Fibroblast of gingiva (primary cell): ENCODE results near the gene C1QBP.
"Not testable (repeated sequence)": the region's sequence is repeated elsewhere in the genome, so short reads cannot be mapped to it uniquely, and the experiment has no call there.

Experiments used
- DNase-seq: peaks from one replicate; pipeline ENCODE4 v3.0.0-alpha.2; 2011; ENCODE audit warnings: low read depth

Gene C1QBP, protein sequence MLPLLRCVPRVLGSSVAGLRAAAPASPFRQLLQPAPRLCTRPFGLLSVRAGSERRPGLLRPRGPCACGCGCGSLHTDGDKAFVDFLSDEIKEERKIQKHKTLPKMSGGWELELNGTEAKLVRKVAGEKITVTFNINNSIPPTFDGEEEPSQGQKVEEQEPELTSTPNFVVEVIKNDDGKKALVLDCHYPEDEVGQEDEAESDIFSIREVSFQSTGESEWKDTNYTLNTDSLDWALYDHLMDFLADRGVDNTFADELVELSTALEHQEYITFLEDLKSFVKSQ

GRCh38 chr17:5438716-5439445 is at the start of gene C1QBP:
Gene C1QBP (minus strand): TSS chr17:5439155. CDS start chr17:5439073, 82 bp downstream.
- peak; percentile 89 for DNase-seq

DNA sequence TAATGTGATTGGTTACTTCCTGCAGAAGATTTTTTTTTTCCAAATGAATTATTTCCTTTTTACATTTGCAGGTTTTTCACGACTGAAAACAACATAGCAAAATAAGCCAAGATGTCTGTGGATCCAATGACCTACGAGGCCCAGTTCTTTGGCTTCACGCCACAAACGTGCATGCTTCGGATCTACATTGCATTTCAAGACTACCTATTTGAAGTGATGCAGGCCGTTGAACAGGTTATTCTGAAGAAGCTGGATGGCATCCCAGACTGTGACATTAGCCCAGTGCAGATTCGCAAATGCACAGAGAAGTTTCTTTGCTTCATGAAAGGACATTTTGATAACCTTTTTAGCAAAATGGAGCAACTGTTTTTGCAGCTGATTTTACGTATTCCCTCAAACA is 49.8 kb upstream of the C1QBP start:
- DNase-seq, result no peak

GRCh38 chr17:5486206-5487124 is 47.5 kb upstream of the C1QBP start, which contains the start of gene MIS12:
Gene MIS12 (plus strand): TSS chr17:5486566. CDS start chr17:5488863, 2,297 bp downstream.
- peak; percentile 99 for DNase-seq

DNA sequence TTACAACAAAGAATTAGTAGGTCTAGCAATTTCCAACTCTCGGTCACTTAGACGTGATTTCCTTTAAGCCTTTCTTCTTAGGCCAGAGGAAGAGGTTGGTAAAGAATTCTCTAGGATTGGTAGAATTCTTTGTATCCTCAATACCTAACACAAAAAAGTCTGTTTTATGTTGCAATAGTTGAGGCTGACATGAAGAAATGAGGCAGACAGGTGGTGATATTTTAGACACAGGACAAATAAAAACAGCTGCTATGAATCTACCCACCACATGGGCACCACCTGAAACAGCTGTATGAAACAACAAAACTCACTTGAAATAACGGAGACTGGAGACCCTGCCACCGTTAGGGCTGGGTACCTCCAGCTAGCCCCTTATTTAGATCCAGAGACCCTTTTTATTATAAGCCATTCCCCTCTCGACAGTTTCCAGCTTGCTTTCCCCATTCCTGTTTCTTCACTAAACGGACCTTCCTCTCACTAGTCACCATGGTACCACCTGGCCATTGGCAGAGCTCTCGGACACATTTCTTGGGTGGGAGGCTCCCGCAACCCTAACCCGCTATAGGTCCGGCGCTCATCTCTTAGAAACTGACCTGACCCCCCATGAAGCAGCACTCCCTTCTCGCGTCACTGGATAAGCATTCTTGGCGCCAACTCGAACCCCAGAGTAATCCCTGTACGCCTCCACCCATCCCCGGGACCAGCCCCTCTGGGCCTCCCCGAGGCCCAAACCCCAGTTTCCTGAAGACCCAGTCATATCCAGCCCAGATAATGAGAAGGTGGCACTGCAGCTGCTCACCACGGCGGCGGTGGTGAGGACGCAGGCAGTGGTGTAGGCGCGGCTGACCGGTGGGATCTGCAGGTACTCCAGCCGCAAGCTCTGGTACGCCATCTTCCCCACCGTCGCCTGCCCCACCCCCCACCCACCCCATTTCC is 46.6 kb upstream of the C1QBP start, which contains the start of gene DERL2:
DERL2 (minus strand) TSS at position 909 of the 936 bp plus-strand sequence; CDS start at position 892, 17 bp downstream.
- DNase-seq, result peak; percentile 13

DNA sequence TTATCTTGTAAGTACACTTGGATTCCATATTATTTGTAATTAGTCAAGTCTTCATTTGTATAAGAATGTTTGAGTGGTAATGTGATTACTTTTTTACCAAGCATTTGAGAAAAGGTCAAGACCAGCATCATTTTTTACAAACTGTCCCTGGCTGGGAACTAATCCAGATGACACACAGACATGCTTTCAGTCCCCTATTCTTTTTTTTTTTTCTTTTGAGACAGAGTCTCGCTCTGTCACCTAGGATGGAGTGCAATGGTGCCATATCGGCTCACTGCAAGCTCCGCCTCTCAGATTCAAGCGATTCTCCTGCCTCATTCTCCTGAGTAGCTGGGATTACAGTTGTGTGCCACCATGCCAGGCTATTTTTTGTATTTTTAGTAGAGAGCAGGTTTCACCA is 42.5 kb upstream of the C1QBP start:
- no peak for DNase-seq

DNA sequence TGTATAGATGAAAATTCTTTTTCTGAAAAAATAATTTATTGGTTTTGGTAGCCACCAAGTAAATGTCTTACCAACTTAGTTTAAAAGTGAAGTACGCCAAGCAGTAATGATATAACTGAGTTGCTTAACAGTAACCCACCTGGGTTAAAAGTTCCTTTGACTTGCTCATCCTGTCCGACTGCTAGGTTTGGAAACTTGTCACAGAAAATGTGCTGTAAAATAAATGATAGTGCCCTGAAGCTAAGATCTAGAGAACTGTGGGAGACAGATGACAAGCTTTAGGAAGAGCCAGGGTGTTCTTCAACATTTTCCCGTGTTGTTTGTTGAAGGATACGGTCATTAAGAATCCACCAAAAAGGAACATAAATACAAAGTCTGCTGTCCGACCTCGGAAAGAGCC is 42.0 kb upstream of the C1QBP start:
- DNase-seq, result no peak

DNA sequence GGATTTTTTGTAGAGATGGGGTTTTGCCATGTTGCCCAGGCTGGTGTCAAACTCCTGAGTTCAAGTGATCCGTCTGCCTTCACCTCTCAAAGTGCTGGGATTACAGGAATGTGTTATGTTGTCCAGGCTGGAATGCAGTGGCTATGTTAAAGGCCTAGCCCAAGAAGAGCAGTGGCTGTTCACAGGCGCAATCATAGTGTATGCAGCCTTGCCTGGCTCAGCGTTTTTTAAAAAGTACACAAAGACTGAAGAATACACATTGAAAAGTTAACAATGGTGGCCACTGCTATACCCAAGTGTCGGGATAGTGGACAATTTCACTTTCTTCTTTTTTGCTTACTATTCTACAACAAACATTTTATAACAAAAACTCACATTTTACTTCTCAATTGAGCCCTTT is 40.0 kb upstream of the C1QBP start:
- no peak for DNase-seq

GRCh38 chr17:5473906-5474305 is 35.0 kb upstream of the C1QBP start:
- DNase-seq, result no peak

DNA sequence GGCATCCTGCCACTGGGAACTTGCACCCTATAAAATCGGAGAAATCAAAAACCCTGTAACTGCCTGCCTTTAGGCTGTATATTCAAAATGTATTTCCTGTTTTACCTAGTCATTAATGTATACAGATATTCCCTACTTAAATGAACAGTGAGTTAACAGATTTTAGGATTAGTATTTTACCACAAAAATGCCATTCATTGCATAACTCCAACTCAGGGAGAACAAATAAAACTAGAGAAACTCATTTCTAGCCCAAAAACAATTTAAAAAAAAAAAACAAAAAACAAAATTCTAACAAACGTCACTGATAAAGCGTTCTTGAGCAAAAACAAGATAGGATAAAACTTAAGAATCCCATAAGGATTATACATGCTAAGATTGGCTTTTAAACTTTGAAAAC is 33.6 kb upstream of the C1QBP start:
- DNase-seq, result no peak

DNA sequence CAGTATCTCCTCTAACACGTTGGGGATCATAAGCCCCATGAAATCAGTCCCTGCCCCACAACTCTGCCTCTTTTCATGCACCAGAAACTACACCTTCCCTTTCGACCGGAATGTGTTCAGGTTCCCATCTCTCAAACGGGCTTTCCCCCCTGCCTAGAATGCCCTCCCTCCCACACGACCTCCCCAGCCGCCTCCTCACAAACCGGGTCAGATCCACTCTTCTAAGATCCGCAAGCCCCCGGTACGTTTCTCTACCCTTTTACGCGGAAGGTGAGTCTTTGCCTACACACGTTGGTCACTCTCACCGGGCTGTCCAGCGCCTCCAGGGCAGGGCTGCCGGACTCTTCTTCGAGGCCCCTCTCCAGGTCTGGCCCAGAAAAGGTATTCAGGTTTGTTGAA is 29.1 kb upstream of the C1QBP start:
- DNase-seq, result no peak

- DNase-seq, result no peak
Measured at GRCh38 chr17:5467416-5467815, 28.5 kb upstream of the C1QBP start.

- no peak for DNase-seq
Measured at GRCh38 chr17:5466295-5466694, 27.3 kb upstream of the C1QBP start.

- DNase-seq, result no peak
Measured at GRCh38 chr17:5464717-5465507, 26.0 kb upstream of the C1QBP start.

- no peak for DNase-seq
Measured at GRCh38 chr17:5446786-5447185, 7.8 kb upstream of the C1QBP start.

DNA sequence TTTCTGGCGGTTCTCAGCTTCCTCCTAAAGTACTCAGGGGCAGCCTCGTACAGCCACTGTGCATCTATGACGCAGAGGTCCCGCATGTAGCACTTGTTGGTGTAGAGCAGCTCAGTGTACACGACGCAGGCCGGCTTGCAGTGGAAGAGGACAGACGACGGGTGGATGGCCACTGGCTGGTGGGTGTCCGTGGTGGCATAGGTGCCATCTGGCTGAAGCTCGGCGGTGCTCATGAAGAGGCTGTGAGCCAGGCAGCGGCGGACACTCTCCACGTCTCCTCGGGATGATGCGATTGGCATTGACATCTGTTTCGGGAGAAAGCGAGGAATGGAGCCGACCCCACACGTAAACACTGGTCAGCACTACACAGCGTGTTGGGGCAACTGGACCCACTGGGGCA is 5.3 kb upstream of the C1QBP start:
- DNase-seq, result no peak

GRCh38 chr17:5443728-5444127 is 4.8 kb upstream of the C1QBP start:
- DNase-seq, result no peak

DNA sequence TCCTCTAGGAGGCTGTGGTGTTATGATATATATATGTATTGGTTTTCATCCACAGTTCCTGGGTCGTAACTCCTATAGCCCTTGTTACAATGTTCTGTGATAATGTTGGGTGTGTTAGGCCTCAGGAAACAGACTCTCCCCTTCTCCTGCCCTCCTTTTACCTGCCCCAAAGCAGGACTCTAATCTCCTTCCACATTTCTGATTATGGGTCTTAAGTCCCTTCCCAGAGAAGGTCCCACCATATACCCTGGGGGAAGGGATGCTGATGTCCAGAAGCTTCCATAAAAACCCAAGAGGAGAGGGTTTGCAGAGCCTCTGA is 450 bp upstream of the C1QBP start:
- no peak for DNase-seq

DNA sequence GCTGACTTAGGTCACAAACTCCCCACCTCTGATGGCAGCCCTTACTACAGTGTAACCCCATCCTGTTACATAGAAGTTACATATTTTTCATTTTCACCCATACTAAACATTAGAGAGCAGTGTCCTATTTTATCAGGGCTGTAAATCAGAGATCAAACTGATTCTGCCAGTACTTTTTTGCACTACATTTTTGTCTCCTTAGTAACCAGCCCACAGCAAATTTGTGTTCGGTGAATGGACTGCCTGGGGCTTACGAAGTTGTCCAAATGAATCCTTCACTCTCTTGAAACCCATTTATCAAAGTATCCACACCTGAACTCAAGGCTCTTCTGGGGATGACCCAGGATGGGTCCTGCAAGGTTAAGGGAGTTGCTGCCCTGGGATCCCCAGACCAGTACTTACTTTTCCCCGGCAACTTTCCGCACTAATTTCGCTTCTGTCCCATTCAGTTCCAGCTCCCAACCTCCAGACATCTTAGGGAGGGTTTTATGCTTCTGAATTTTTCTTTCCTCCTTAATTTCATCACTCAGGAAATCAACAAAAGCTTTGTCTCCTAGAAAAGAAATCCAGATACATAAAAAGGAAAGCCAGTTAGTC is 1.1 kb downstream of the C1QBP start:
- no peak for DNase-seq

DNA sequence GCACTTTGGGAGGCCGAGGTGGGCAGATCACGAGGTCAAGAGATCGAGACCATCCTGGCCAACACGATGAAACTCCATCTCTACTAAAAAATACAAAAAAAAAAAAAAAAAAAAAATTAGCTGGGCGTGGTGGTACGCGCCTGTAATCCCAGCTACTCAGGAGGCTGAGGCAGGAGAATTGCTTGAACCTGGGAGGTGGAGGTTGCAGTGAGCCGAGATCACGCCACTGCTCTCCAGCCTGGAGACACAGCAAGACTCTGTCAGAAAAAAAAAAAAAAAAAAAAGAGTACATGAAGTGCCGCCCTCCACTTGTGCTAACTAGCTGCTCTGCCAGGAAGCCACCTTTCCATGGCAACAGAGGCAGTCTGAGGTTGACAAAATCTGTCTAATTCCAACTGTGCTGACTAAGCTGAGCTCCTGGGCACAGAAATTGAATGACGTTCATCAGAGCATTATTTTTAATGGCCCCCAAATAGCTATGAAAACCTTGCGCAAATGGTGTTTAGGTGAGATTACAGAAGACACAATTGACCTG is 3.1 kb downstream of the C1QBP start:
- DNase-seq, result not testable (repeated sequence)

DNA sequence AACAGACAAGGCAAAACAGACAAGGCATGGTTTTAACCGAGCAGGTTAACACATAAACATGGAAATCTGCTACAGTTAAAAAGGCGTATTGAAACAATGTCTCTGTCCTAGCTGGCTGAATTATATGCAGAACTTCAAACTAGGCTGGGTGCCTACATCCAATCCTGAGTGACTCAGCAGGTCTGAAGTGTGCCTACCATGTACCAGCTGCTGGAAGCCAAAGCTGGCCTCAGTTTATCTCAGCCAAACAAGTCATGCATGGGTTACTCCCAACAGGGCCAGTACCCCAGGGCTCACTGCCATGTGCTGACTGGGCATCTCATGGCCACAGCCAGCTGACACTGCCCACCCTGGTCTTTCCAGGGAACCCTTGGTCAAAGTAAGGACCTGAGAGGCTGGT is 4.0 kb downstream of the C1QBP start:
- no peak for DNase-seq
